HG03460 (cell line): Measurements from ENCODE around the gene SLC7A7.
"Not testable (repeated sequence)": the region's sequence is repeated elsewhere in the genome, so short reads cannot be mapped to it uniquely, and the experiment has no call there.

Experiments used
- ATAC-seq: cut with Tn5 transposase; IDR thresholded peaks from one replicate; pipeline ENCODE4 v1.9.1; 2021; ENCODE audit not compliant: unreplicated experiment

The SLC7A7 gene

GRCh38 chr14:22844221-22845102 lies 29.2 kb upstream of the SLC7A7 start:
- ATAC-seq: no peak

- ATAC-seq: no peak
These were observed 28.1 kb upstream of the SLC7A7 start for GRCh38 chr14:22843123-22843925.

DNA sequence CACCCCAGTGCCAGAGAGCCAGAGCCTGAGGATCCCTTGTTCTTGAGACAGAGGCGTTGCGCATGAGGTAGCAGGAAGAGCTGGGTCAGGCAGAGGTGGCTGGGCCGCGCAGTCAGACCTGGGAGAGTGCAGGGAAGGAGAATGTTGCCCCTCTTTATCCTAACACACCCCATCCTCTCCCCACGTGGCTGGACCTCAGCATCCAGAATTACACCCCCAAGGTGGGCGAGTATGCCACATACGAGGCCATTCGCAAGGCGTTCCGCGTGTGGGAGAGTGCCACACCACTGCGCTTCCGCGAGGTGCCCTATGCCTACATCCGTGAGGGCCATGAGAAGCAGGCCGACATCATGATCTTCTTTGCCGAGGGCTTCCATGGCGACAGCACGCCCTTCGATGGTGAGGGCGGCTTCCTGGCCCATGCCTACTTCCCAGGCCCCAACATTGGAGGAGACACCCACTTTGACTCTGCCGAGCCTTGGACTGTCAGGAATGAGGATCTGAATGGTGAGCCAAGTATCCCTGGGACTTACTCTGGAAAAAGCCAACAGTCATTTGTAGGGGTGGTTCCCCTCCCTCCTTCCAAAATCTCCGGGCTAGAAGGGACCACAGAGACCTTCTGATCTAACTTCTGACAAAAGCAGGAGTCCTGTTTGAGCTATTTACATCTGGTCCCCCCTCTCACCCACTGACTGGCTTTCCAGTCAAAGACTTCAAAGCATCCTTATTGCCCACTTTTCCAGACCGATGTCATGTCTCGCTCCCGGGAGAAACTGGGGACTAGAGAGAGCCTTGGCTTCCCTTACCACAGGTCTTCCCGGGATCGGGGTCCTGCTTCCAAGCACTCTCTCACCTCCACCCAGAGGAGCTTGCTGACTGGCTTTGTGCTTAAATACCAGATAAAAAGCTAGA lies 27.2 kb upstream of the SLC7A7 start:
- no peak for ATAC-seq

GRCh38 chr14:22841769-22842168 lies 26.5 kb upstream of the SLC7A7 start:
- no peak for ATAC-seq

DNA sequence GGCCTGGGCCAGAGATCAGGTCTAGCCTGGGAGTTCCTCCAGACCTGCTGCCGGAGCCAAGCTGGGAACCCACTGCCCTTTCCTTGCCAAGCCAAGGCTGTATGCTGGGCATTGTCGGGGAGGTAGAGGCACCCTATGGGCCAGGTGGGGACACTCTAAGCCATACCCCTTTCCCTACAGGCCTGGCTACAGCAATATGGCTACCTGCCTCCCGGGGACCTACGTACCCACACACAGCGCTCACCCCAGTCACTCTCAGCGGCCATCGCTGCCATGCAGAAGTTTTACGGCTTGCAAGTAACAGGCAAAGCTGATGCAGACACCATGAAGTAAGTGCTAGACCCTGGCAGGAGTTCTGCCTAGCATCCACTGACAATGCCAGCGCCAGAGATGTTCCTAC lies 26.1 kb upstream of the SLC7A7 start:
- ATAC-seq: no peak

- no peak for ATAC-seq
These were observed 24.0 kb upstream of the SLC7A7 start for GRCh38 chr14:22839159-22839779.

DNA sequence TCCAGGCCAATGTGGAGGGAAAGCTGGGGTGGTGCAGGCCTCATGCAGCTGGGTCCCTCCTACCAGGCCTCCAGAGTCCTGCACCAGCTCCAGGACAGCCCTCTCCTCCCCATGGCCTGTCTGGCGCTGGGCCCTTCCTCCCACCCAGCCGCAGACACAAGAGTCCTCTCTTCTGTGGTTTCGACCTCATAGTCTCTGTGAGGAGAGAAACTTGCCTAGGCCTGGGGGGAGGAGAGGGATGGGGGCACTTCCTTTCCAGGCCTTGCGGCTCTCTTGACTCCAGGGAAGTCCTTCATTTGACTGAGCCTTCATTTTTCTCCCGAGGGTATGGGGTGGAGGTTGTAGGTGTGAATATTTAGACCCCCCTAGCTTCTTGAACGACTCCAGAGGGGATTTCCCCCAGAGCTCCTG lies 23.4 kb upstream of the SLC7A7 start:
- no peak for ATAC-seq

- ATAC-seq: no peak
These were observed 22.7 kb upstream of the SLC7A7 start for GRCh38 chr14:22837750-22838538.

DNA sequence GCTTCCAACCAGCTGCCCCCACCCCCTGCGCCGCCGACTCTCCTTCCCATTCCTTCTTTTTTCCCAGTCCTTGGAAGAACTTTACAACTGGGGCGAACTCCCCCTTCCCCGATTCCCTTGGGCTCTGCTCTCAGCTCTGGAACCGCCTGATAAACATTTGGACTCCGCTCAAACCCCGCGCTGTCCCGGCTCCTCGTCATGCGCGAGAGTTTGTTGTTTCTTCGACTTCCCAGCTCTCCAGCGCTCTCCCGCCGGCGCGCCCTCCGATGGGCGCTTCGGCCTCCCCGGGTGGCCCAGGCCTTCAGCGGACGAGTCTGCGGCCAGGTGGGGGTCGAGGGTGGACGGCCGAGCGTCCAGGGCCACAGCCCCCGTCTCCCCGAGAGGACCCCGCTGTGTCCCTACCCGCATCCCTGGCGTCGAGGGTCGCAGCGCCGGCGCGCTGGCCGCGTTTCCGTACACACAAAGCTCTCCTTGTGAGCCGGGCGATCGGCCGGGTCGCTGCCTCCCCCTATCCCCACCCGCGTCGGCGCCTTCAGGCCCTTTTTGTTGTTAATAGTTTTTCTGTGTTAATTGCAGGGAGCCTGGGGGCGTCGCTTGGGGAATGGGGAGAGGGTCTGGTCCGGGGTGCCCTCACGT lies 22.0 kb upstream of the SLC7A7 start:
- ATAC-seq: no peak

DNA sequence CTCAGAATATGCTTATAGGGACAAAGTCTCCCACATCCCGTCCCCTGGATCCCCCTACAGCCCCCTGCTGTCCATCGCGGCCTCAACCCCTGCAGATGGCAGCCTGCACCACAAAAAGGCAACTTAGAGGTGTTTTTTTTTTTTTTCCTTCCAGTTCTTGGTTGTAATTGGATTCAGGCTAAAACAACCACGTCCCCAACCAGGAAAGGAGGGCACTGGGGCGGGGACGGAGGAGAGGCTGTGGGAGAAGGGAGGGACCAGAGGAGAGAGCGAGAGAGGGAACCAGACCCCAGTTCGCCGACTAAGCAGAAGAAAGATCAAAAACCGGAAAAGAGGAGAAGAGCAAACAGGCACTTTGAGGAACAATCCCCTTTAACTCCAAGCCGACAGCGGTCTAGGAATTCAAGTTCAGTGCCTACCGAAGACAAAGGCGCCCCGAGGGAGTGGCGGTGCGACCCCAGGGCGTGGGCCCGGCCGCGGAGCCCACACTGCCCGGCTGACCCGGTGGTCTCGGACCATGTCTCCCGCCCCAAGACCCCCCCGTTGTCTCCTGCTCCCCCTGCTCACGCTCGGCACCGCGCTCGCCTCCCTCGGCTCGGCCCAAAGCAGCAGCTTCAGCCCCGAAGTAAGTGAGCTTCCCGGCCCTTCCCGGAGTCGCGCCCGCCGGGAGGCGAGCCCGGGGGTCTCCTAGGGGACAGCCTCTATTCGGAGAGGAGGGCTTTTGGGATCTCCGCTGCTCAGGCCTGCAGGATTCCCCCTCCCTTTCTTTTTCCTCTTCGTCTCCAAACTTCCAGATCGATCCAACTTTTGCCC lies 21.3 kb upstream of the SLC7A7 start, which contains the start of gene MMP14:
Gene MMP14, plus strand, starts transcription at position 285 of the 813 bp plus-strand sequence. Its CDS starts 233 bp downstream, at position 518.
- ATAC-seq: no peak

DNA sequence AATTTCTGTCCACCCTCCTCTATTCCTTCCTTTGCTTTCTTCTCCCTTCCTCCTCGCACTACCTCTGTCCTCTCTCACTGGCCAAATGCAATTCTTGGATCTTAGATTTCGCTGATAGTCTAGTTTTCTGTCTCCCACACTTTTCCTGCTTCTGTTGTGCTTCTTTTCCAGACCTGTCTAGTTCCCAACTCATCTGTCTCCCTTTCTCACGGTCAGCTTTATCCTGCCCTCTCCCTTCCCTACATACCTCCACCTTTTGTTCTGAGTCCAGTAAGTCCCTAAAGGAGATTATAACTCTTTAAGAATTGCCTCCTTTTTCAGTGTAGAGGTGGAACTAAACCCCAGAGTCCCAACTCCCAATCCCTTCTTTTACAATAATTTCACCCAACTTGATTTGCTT lies 20.3 kb upstream of the SLC7A7 start:
- ATAC-seq: no peak

DNA sequence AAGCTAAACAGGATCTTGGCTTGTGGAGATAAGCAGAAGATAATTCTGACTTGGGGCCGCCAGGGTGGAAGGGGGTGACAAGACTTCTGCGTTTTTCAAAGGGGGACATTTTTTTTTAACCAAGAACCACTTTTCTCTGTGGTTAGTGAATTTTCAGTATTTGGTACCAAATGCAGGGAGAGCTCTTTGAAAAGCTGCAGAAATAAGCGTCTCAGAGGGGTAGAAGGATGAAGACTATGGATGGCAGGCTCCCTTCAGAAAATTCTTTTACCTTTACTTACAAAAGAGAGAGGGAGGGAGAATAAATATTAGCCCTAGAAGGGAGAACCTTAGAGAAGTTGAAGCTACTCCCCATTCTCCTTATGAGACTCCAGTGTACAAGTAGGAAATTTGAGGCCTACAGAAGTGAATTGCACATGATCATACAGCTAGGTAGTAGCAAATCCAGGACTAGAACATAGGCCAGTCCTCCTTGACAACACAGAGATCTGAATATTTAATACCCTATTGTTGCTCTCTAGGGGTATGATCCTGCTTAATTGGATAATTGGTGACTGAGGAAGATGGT lies 15.3 kb upstream of the SLC7A7 start:
- ATAC-seq: no peak

DNA sequence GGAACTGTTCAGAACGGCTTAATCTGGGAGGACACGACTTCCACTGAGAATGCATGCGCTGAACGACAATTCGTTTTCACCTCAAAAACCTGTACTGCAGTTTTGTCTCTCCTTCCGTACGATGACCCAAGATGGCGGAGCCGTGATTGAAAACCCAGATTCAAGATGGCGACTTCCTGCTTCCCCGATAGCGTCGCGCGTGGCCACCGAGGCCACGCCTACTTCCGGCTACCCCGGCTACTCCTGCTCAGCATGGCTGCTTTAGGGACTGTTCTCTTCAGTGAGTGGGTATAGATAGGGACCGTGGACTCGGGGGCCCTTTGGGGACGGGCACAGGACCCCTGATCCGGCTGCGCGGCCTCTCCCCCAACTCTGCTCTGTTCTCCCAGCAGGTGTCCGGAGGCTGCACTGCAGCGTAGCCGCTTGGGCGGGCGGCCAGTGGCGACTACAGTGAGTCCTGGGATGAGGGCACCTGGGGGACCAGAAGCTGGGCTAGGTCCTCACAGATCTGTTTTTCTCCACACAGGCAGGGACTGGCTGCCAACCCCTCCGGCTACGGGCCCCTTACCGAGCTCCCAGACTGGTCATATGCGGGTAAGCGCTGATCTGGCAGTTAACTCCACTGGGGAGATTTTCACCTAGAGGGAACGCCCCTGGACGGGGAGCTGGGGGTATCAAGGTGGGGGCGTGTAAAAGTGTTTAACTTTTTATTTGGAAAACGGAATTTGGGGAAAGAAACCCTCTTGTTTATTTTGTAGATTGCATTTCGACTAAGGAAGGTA lies 14.6 kb upstream of the SLC7A7 start, which contains the start of gene MRPL52:
Gene MRPL52, plus strand, starts transcription at position 227 of the 782 bp plus-strand sequence. Its CDS starts 26 bp downstream, at position 253.
- ATAC-seq: peak; percentile 70

GRCh38 chr14:22829076-22829660 lies 13.9 kb upstream of the SLC7A7 start:
- not testable (repeated sequence) for ATAC-seq

- no peak for ATAC-seq
These were observed 9.6 kb upstream of the SLC7A7 start for GRCh38 chr14:22824711-22825359.

DNA sequence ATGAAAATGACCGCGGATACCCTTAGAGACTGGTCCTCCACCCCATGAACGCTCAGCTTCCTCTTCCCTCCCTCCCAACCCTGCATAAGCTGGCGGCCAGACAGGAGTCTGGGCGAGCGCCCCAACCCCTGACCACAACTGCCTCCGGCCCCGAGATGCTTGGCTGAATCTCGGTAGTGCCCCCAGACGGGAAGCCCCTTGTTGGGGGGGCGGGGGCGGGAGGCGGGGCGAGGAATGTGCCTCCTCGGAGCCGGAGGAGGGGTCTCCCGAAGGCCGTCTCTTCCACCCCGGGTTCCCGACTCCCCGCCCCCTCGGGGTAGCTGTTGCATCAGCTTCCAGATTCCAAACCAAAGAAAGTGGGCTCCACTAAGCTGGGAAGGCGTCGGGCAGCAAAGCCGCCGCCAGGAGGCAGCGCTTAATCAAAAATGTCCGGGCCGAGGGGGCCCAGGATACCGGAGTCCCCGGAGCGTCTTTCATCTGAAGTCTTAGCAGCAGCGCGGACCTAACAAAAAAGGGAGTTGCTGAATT lies 7.4 kb upstream of the SLC7A7 start:
- peak; percentile 45 for ATAC-seq
